Ovary (tissue), 3 donors: Measurements from ENCODE around the gene HERC3.

Experiments used
- CTCF ChIP-seq, 3 donors: fragments of 450-650 bp in 2 of 3; fragments of 200-600 bp in 1 of 3; IDR thresholded peaks; one replicate each; pipeline versions ENCODE4 v1.5.1 to v1.8.0; 2016 to 2022; ENCODE audit warnings: antibody characterized with exemption in 3 of 3, mild to moderate bottlenecking in 1 of 3
- POLR2A ChIP-seq: fragments of 450-650 bp; IDR thresholded peaks from one replicate; pipeline ENCODE4 v1.6.1; 2017; ENCODE audit warnings: antibody characterized with exemption, mild to moderate bottlenecking, moderate library complexity
- donor health status: DM: no; HTN: no; CAD: no.

DNA sequence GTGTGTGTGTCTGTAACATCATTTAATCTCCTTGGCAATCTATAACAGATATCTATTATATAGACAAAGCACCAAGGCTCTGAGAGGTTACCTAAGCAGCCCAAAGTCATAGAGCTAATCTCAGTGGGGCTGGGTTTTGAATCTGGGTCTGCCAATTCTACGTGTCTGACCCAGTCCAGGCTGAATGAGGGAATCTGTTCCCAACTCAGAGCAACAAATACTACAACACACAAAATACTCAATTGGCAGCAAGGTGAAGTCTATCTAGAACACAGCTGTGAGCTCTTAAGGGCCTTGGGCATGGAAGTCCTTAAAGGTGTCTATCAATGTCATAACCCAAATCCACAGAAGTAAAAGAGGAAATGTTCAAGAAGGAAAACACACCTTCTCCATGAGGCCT lies 152.9 kb downstream of the HERC3 start:
- TF ChIP-seq CTCF (IDR thresholded peaks at IDR 0.05) (no peak), POLR2A (no peak)
